Limb (tissue), 2 donors: Measurements from ENCODE around the gene CNTRL.
"Not testable (repeated sequence)": the region's sequence is repeated elsewhere in the genome, so short reads cannot be mapped to it uniquely, and the experiment has no call there.

Experiments used
- DNase-seq, 2 donors: peaks; one replicate each; pipeline ENCODE4 v3.0.0-alpha.2; 2016; ENCODE audit errors: extremely low spot score in 2 of 2

The CNTRL gene, protein sequence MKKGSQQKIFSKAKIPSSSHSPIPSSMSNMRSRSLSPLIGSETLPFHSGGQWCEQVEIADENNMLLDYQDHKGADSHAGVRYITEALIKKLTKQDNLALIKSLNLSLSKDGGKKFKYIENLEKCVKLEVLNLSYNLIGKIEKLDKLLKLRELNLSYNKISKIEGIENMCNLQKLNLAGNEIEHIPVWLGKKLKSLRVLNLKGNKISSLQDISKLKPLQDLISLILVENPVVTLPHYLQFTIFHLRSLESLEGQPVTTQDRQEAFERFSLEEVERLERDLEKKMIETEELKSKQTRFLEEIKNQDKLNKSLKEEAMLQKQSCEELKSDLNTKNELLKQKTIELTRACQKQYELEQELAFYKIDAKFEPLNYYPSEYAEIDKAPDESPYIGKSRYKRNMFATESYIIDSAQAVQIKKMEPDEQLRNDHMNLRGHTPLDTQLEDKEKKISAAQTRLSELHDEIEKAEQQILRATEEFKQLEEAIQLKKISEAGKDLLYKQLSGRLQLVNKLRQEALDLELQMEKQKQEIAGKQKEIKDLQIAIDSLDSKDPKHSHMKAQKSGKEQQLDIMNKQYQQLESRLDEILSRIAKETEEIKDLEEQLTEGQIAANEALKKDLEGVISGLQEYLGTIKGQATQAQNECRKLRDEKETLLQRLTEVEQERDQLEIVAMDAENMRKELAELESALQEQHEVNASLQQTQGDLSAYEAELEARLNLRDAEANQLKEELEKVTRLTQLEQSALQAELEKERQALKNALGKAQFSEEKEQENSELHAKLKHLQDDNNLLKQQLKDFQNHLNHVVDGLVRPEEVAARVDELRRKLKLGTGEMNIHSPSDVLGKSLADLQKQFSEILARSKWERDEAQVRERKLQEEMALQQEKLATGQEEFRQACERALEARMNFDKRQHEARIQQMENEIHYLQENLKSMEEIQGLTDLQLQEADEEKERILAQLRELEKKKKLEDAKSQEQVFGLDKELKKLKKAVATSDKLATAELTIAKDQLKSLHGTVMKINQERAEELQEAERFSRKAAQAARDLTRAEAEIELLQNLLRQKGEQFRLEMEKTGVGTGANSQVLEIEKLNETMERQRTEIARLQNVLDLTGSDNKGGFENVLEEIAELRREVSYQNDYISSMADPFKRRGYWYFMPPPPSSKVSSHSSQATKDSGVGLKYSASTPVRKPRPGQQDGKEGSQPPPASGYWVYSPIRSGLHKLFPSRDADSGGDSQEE (N-terminal part only)

DNA sequence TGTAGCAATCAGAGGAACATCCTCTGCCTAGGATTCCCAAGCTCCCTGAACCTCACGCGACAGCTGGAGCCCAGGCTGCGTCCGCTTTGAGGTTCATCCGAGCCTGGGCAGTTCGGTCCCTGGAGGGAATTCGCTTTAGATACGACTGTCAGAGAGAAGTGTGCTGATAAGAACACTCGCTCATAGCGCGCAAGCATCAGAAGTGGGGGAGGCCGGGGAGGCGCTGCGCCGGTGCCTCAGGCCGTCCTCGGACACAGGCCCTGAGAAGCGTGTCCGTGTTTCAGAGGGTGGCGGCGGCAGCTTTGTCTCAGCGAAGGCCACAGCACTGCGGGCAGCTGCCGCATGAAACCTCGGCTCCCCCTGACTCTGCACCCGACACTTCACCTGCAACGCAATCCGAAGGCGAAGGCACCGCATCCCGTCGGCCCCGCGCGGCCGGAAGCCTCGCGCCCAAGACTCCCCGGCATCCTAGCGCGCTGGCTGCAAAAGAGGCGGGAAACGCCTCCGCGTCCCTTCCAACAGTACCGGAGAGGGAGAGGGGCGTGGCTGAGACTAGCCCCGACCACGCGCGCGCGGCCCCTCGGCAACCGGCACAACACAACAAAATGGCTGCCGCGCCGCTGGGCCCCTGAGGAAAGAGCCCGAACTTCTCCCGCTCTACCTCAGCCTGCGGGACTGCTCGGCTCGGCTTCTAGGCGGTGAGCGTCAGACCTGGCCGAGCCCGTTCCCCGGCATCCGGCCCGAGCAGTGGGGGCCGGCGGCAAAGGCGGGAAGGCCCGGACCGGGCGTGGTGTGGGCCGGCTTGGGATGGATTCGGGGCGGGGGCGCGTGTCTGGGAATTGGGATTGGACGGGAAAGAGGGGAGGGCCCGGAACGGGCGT is at the start of gene CNTRL:
Gene CNTRL, plus strand, starts transcription at position 586 of the 881 bp plus-strand sequence. CDS start 13,372 bp downstream, outside the sequence.
- peak; percentile 95 for DNase-seq

DNA sequence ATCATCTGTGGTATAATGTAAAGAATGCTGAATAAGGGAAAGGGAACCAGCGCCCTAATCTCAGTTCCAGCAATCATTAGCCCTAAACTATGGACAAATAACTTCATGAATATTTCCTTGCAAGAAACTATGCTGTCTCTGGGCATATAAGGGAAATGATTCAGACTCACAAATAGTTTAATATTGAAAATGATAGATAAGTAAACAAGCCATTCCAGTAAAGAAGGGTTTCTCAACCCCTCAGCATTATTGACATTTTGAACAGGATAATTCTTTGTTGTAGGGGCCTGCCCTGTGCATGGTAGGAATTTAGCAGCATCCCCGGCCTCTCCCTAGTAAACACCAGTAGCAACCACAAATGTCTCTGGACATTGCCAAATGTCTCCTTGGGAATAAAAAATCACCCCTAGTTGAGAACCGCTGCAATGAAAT is 48.5 kb upstream of the CNTRL start:
- DNase-seq = no peak

DNA sequence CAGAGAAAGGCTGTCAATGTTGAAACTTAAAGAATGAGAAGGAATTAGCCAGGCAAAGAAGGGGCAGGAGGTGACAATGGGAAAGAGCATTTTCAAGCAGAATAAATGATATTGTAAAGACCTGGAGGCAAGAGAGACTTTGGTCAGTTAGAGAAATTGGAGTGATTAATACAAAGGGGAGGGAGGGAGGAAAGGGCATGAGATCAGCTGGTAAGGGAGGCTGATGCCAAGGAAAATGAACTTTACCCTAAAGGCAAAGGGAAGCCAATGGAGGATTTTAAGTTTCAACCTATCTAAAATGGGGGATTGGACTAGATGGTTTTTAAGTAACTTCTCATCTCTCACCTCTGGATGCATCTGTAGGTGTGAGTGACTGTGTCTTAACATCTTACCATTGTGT is 48.0 kb upstream of the CNTRL start:
- DNase-seq = no peak

DNA sequence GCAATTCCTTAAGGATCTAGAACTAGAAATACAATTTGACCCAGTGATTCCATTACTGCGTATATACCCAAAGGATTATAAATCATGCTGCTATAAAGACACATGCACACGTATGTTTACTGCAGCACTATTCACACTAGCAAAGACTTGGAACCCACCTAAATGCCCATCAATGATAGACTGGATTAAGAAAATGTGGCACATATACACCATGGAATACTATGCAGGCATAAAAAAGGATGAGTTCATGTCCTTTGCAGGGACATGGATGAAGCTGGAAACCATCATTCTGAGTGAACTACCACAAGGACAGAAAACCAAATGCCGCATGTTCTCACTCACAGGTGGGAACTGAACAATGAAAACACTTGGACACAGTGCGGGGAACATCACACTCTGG is 46.5 kb upstream of the CNTRL start:
- DNase-seq = not testable (repeated sequence)

DNA sequence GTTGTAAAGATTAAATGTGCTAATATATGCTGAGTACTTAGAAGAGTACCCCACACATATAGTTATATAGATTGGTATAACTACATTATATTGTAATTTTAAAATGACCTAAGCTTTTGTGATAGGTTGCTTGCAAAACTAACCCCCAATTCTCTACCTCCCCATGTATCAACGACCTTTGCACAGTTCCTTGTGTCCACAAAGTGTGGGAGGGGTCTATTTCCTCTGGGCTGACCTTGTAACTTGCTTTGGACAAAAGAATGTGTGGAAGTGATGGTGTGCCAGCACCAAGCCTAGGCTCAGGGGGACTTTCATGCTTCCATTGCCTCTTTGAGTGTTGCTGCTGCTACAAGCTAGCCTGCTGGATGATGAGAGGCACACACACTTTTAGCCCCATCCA is 45.3 kb upstream of the CNTRL start:
- no peak for DNase-seq

DNA sequence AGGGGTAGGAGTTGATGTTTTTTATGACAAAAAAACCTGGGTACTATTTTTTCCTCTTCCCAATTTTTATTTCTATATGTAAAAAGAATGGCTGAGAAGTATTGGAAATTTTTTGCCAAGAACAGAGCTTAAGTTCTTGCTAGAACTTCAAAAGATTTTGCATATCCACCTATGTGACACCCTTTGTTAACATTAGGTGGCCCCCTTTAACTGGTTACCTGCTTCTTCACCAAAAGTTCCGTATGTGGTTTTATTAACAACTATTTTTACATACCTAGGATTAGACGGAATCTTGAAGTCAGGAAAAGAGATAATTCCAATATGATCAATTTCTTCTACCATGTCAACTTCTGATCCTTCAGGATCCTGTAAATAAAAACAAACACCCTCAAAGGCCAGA is 40.2 kb upstream of the CNTRL start:
- DNase-seq = no peak

DNA sequence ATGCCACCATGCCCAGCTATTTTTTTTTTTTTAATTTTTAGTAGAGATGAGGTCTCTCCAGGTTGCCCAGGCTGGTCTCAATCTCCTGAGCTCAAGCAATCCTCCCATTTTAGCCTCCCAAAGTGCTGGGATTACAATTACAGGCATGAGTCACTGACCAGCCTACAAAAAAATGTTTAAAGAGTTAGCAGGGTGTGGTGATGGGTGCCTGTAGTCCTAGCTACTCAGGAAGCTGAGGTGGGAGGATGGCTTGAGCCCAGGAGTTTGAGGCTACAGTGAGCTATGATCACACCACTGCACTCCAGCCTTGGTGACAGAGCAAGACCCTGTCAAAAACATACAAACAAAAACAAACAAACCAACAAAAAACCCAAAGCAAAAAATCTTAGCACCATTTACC is 39.0 kb upstream of the CNTRL start:
- DNase-seq = not testable (repeated sequence)

DNA sequence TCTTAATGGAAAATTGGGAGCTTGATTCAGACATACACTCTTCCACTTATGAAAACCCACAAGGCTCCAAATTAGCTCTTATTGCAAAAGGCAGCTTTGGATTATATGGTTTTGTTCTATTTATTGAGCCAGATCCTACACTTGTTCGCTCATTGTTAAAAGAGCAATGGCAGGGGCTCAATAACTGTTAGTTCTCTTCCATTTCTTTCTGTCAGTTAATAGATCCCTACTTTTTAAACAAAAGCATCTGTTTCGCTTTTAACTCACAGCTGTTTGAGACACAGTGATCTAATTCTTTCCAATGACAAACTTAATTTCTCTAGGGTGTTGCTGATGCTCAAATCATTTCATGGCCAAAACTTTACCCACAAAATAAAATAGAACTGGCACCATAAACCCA is 36.4 kb upstream of the CNTRL start:
- DNase-seq = peak in 1 of 2 donors; percentile 27

DNA sequence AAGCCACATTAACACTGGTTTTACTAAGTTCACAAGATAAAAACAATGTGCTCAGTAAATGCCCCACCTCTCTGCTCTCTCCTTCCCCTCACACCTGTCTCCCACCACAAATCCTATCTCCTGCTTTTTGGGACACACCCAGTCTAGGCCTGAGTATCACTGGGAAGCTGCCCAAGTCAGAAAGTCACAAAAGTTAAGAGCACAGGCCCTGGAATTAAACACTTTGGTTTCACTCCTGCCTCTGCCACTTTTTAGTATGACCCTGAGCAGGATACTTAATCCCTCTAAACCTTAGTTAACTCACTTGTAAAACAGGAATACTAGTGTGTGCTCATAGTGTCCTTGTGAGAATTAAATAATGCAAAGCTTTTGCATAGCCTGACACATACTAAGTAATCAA is 36.0 kb upstream of the CNTRL start:
- peak in 1 of 2 donors; percentile 8 for DNase-seq

DNA sequence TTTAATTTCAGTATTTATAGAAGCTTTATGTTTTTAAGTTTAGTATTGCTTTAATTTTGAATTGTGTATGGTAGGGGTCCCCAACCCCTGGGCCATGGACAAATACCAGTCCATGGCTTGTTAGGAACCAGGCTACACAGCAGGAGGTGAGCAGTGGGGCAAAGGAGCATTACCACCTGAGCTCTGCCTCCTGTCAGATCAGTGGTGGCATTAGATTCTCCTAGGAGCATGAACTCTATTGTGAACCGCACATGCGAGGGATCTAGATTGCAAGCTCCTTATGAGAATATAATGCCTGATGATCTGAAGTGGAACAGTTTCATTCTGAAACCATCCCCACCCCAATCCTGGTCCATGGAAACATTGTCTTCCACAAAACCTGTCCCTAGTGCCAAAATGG is 26.6 kb upstream of the CNTRL start:
- DNase-seq = no peak

DNA sequence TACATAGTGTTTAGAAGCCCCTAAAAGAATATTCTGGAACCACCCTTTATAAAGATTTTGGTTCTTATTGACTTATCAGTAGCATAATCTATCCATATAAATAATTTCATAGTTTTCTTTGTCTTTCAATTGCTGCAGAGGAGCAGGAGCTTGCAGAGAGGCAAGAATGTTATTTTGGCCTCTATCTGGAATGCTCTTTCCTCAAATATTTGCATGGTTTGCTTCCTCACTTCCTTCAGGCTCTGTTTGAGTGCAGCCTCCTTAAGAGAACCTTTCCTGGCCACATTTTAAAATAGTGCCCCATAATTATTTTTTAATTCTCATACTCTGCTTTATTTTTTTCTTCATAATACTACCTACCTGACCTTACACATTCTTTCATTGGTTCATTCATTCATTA is 26.1 kb upstream of the CNTRL start:
- DNase-seq = no peak

DNA sequence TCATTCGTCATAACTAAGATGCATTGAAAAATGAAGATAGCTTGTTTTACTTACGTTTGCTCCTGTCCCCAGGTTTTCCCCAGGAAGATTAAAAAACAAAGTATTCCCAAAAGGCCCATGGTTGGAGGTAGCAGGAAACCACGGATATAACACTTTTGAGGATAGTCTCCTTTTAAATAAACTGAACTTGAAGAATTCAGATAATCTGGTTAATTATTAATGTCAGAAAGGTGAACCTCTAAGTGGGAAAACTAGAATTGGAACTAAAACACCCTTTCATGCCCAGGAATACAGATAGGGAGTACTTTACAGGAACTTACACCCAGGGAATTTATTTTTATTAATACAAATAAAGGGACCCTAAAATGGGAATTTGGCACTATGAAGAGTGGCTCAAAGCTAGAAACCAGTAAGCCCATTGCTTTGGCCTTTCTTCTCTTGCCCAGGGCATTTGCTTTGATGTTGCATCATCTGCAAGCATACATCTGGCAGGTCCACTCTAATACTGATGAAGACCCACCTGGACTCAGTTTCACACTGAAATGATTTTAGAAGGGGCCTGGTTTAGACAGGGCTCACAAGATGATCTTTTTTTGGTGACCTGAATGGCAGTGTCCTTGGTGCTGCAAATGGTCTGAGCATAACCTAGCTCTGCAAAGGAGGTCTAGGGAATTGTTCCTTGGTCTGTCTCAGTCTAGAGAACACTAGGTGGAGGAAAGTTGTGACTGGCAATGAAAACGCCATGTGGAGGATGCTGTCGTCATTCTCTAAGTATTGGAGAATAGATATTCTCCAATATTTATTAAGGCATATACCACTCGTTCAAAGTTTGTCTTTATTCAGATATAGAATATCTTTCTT is 24.4 kb upstream of the CNTRL start, which contains the start of gene C5:
Gene C5, minus strand, starts transcription at position 148 of the 861 bp plus-strand sequence. Its CDS starts 29 bp downstream, at position 119.
- DNase-seq = no peak

DNA sequence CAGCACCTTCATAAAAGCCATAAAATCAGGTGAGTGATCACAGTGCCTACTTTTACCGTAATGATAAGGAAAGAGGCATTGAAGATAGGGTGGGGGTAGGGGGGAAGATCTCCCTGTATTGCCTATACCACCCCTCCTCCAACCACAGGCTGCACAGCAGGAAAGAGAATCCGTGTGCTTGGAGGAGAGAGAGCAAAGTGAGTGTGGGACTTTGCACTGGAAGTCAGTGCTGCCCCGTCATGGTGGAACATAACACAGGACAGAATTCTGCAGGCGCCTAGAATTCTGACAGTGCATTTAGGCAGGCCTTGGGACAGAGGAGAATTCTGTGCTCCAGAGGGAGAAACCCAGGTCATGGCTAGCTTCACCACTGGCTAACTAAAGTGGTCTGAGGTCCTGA is 21.2 kb upstream of the CNTRL start:
- no peak for DNase-seq

DNA sequence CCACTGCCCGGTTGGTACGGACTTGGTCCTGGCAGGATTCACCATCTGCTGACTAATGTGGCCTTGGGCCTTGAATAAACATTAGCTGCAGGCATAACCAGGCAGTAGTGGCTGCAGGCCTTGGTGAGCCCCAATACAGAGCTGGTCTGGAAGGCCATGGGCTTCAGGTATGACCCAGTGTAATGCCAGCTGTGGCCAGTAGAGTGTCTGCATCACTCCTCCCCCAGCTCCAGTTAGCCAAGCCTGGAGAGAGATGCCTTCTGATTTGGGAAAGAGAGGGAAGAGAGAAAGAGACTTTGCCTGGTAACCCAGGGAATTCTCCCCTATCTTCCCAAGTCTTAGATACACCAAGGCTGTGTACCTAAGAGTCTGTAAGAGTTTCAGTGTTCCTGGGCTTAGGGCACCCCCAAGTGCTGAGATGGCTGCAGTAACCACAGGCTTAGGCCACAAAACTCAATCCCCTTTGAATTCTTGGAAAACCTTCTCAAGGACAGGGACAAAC is 19.1 kb upstream of the CNTRL start:
- DNase-seq = no peak

DNA sequence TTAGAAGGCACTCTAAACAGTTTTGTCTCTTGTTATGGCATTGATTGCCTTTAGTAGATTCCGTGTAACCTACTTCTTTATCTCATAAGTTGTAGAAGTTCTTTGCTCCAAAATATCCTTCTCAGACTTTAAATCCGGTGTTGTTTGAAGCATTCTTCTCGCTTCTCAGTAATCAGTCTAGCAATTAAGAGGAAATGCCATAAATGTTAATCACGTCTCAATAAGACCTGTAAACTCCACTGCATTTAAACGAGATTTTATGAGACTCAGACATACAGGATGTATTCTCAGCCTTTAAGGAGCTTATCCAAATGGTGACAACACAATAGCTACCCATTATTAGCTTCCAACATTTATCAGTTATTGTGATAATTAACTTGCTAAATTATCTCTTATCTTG is 16.9 kb upstream of the CNTRL start:
- no peak for DNase-seq

DNA sequence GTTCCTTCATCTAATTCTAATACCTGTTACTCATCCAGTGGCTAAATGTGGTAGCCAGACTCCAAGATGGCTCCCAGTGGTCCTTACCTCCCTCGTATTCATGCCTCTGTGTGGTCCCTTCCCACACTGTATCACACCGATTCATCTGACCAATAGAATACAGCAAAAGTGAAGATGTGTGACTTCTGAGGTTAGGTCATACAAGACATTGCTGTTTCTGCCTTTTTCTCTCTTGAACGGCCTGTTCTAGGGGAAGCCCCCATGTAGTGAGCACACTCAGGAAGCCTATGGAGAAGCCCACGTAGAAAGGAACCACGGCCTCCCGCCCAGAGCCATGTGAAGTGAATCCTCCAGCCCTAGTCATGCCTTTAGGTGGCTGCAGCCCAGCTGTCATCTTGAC is 15.2 kb upstream of the CNTRL start:
- DNase-seq = no peak

DNA sequence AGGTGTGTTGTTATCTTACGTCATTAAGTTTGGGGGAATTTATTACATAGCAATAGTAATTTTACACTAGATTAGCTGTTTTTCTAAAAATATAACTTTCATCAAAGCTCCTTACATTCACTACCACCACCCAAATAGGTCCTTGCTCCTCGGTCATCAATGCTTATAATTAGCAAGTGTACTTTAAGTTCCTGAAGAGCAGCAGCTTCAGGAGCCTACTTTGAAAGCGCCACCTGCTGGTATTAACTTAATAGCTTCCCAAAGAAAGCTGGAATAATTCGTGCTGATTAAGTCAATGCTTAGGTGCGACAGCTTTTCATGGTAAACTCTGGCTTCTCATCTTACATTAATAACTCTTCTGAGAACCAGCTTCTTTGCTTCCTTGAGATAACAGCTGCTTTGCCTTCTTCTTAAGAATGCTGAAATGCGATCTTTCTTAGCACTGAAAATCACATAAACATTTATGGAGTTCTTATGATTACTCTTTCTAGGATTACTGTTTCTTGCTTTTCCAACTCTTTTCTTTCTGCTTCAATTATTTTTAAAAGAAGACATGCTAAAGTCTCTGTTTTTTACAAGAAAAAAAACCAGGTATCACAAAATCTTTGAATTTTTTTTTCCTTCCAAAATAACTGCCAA is 14.6 kb upstream of the CNTRL start:
- DNase-seq = peak in 1 of 2 donors; percentile 69

DNA sequence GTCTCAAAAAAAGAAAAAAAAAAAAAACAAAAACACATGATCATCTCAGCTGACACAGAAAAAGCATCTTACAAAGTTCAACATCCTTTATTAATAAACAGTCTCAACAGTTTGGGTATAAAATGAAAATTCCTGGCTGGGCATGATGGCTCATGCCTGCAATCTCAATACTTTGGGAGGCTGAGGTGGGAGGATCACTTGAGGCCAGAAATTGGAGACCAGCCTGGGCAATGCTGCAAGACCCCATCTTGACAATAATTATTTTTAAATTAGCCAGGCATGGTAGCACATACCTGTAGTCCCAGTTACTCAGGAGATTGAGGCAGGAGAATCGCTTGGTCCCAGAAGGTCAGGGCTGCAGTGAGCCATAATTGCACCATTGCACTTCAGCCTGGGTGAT is 7.9 kb upstream of the CNTRL start:
- DNase-seq = no peak

DNA sequence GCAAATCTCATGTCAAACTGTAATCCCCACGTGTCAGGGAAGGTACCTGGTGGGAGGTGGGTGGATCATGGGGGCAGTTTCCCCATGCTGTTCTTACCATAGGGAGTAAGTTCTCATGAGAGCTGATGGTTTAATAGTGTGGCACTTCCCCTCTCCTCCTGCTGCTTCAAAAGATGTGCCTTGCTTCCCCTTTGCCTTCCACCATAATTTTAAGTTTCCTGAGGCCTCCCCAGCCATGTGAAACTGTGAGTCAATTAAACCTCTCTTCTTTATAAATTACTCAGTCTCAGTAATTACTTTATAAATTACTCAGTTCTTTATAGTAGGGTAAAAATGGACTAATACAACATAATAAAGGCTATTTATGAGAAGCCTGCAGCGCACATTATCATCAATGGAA is 7.1 kb upstream of the CNTRL start:
- DNase-seq = no peak
